ENCODE results near the gene TCN1.

- TF ChIP-seq CTCF (IDR thresholded peaks at IDR 0.05 in 2 of 3, conservative IDR thresholded peaks at IDR 0.05 in 1 of 3; ENCODE audit: borderline replicate concordance in 1 of 3, insufficient read depth in 1 of 3, low read depth in 2 of 3, low read length in 2 of 3) (no peak), JUND (IDR thresholded peaks at IDR 0.05) (no peak), POLR2A (IDR thresholded peaks at IDR 0.05; ENCODE audit: borderline replicate concordance, extremely low read depth, insufficient read depth, insufficient read length) (no peak), SIN3A (IDR thresholded peaks at IDR 0.05; ENCODE audit: low read depth) (no peak), EZH2phosphoT487 (IDR thresholded peaks at IDR 0.05; ENCODE audit: borderline replicate concordance) (no peak), EGR1 (IDR thresholded peaks at IDR 0.05; ENCODE audit: low read depth) (no peak)
Observed at GRCh38 chr11:59894616-59895015, 28.3 kb upstream of the TCN1 start.
